Measurements from ENCODE around the gene GUK1.

GRCh38 chr1:228105270-228105995 lies 34.6 kb upstream of the GUK1 start:
- TF ChIP-seq CTCF (conservative IDR thresholded peaks at IDR 0.05; ENCODE audit: low read depth, low read length) (no peak), POLR2A (IDR thresholded peaks at IDR 0.05; ENCODE audit: low read depth, low read length) (no peak), ELK1 (IDR thresholded peaks at IDR 0.05; ENCODE audit: borderline replicate concordance, low read depth, low read length) (no peak), MAFK (IDR thresholded peaks at IDR 0.05; ENCODE audit: low read depth, low read length) (no peak), SMC3 (IDR thresholded peaks at IDR 0.05; ENCODE audit: low read depth, low read length) (no peak), RCOR1 (IDR thresholded peaks at IDR 0.05; ENCODE audit: insufficient replicate concordance, low read length) (no peak), BHLHE40 (IDR thresholded peaks at IDR 0.05; ENCODE audit: low read depth, low read length) (no peak), USF2 (IDR thresholded peaks at IDR 0.05; ENCODE audit: low read depth, low read length) (no peak), RAD21 (IDR thresholded peaks at IDR 0.05; ENCODE audit: low read length) (no peak), CEBPB (IDR thresholded peaks at IDR 0.05; ENCODE audit: low read depth, low read length) (no peak)
